Peyer's patch (tissue), 4 donors: ENCODE data around the gene MISP.

Experiments
- CTCF ChIP-seq, 6 experiments: fragments of 450-650 bp in 4 of 6; fragments of 200-600 bp in 2 of 6; sonication (generic) in 1 of 6; IDR thresholded peaks; one replicate each; pipeline ENCODE4 v1.5.1; 2017 to 2019; ENCODE audit warnings: antibody characterized with exemption in 6 of 6, mild to moderate bottlenecking in 3 of 6, moderate library complexity in 1 of 6
- POLR2A ChIP-seq, 2 donors: fragments of 450-650 bp; IDR thresholded peaks; one replicate each; pipeline ENCODE4 v1.5.1; 2017; ENCODE audit warnings: antibody characterized with exemption in 2 of 2, mild to moderate bottlenecking in 2 of 2, moderate library complexity in 2 of 2

- TF ChIP-seq CTCF (IDR thresholded peaks at IDR 0.05) (no peak), POLR2A (IDR thresholded peaks at IDR 0.05) (no peak)
These were observed 22.9 kb upstream of the MISP start for GRCh38 chr19:728011-728410.
